Fibroblast of pulmonary artery (primary cell): ENCODE measurements around the gene CDC40.

Experiments
- DNase-seq: peaks from one replicate; pipeline ENCODE4 v3.0.0-alpha.2; 2010; ENCODE audit warnings: low read depth
- H3K4me3 ChIP-seq: replicated peaks from 2 replicates; pipeline ENCODE4 v1.5.1; 2011; ENCODE audit warnings: low read depth, mild to moderate bottlenecking, control low read depth, low read length, moderate library complexity
- TF ChIP-seq, protein P1 (sequence below): IDR thresholded peaks from 2 replicates; pipeline ENCODE4 v1.5.1; 2011; ENCODE audit warnings: mild to moderate bottlenecking, control low read depth, low read length, inconsistent platforms; ENCODE audit errors: missing control alignments

The CDC40 gene

GRCh38 chr6:110180228-110181008, at the start of gene CDC40:
CDC40 (plus strand) TSS chr6:110180427; CDS start chr6:110180445, 18 bp downstream.
- H3K4me3 ChIP-seq, result peak within 1 kb of the TSS; percentile 93
- TF ChIP-seq, protein P1, sequence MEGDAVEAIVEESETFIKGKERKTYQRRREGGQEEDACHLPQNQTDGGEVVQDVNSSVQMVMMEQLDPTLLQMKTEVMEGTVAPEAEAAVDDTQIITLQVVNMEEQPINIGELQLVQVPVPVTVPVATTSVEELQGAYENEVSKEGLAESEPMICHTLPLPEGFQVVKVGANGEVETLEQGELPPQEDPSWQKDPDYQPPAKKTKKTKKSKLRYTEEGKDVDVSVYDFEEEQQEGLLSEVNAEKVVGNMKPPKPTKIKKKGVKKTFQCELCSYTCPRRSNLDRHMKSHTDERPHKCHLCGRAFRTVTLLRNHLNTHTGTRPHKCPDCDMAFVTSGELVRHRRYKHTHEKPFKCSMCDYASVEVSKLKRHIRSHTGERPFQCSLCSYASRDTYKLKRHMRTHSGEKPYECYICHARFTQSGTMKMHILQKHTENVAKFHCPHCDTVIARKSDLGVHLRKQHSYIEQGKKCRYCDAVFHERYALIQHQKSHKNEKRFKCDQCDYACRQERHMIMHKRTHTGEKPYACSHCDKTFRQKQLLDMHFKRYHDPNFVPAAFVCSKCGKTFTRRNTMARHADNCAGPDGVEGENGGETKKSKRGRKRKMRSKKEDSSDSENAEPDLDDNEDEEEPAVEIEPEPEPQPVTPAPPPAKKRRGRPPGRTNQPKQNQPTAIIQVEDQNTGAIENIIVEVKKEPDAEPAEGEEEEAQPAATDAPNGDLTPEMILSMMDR, result no peak
- no peak for DNase-seq

- TF ChIP-seq, protein P1, result no peak
- DNase-seq, result no peak
- no peak overlapping the region for H3K4me3 ChIP-seq
Measured at GRCh38 chr6:110137924-110138887, 42.0 kb upstream of the CDC40 start.

DNA sequence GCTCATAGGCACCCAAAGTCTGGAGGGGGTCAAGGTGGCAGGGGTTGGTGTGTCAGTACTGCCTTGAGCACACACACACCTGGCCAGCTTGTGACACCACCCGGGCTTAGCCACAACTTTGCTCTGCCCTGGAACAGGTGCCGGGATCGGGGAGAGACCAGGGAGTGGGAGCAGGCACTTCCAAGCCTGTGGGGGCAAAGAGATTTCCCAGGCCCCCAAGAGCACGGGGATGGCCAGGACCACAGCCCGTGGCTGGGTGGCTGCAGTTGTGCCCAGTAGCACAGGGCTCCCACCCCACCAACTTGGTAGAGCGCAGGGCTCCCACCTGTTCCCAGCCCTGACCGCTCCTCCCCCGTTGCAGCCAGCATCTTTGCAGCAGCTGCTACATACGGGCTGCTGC, 41.2 kb upstream of the CDC40 start:
- H3K4me3 ChIP-seq, result no peak overlapping the region
- DNase-seq, result no peak
- TF ChIP-seq, protein P1, result no peak

- TF ChIP-seq, protein P1, result no peak
- peak; percentile 74 for DNase-seq
- no peak overlapping the region for H3K4me3 ChIP-seq
Measured at GRCh38 chr6:110140650-110141049, 39.6 kb upstream of the CDC40 start.

- DNase-seq, result no peak
- H3K4me3 ChIP-seq, result no peak overlapping the region
- TF ChIP-seq, protein P1, result no peak
Measured at GRCh38 chr6:110147870-110148269, 32.4 kb upstream of the CDC40 start.

GRCh38 chr6:110158479-110158878, 21.7 kb upstream of the CDC40 start:
- TF ChIP-seq, protein P1, result no peak
- no peak for DNase-seq
- H3K4me3 ChIP-seq, result no peak overlapping the region
